ENCODE data around the gene FHIT.

FHIT gene

GRCh38 chr3:61172203-61172602 lies 79.0 kb downstream of the FHIT start:
- no peak for TF ChIP-seq POLR2A (IDR thresholded peaks at IDR 0.05; ENCODE audit: low read length)
- no peak for TF ChIP-seq GATA1 (IDR thresholded peaks at IDR 0.05; ENCODE audit: low read depth, low read length)
- no peak for DNase-seq

- DNase-seq: no peak
- TF ChIP-seq GATA1 (IDR thresholded peaks at IDR 0.05; ENCODE audit: low read depth, low read length) (no peak), POLR2A (IDR thresholded peaks at IDR 0.05; ENCODE audit: low read length) (no peak)
These were observed 81.5 kb downstream of the FHIT start for GRCh38 chr3:61169621-61170251.

GRCh38 chr3:61168286-61168685 lies 83.0 kb downstream of the FHIT start:
- DNase-seq: no peak
- TF ChIP-seq GATA1 (IDR thresholded peaks at IDR 0.05; ENCODE audit: low read depth, low read length) (no peak), POLR2A (IDR thresholded peaks at IDR 0.05; ENCODE audit: low read length) (no peak)

GRCh38 chr3:61162965-61163364 lies 88.3 kb downstream of the FHIT start:
- no peak for TF ChIP-seq POLR2A (IDR thresholded peaks at IDR 0.05; ENCODE audit: low read length)
- TF ChIP-seq GATA1 (IDR thresholded peaks at IDR 0.05; ENCODE audit: low read depth, low read length): no peak
- DNase-seq: no peak

- DNase-seq: no peak
- TF ChIP-seq POLR2A (IDR thresholded peaks at IDR 0.05; ENCODE audit: low read length) (no peak), GATA1 (IDR thresholded peaks at IDR 0.05; ENCODE audit: low read depth, low read length) (no peak)
These were observed 92.6 kb downstream of the FHIT start for GRCh38 chr3:61158667-61159066.

- no peak for DNase-seq
- TF ChIP-seq POLR2A (IDR thresholded peaks at IDR 0.05; ENCODE audit: low read length): no peak
- no peak for TF ChIP-seq GATA1 (IDR thresholded peaks at IDR 0.05; ENCODE audit: low read depth, low read length)
These were observed 93.0 kb downstream of the FHIT start for GRCh38 chr3:61158216-61158615.

GRCh38 chr3:61157414-61157813 lies 93.8 kb downstream of the FHIT start:
- no peak for DNase-seq
- no peak for TF ChIP-seq GATA1 (IDR thresholded peaks at IDR 0.05; ENCODE audit: low read depth, low read length)
- TF ChIP-seq POLR2A (IDR thresholded peaks at IDR 0.05; ENCODE audit: low read length): no peak

- DNase-seq: no peak
- TF ChIP-seq POLR2A (IDR thresholded peaks at IDR 0.05; ENCODE audit: low read length): no peak
- no peak for TF ChIP-seq GATA1 (IDR thresholded peaks at IDR 0.05; ENCODE audit: low read depth, low read length)
These were observed 95.5 kb downstream of the FHIT start for GRCh38 chr3:61155701-61156292.

GRCh38 chr3:61154457-61155198 lies 96.6 kb downstream of the FHIT start:
- TF ChIP-seq POLR2A (IDR thresholded peaks at IDR 0.05; ENCODE audit: low read length) (no peak), GATA1 (IDR thresholded peaks at IDR 0.05; ENCODE audit: low read depth, low read length) (no peak)

GRCh38 chr3:61152071-61152470 lies 99.2 kb downstream of the FHIT start:
- TF ChIP-seq POLR2A (IDR thresholded peaks at IDR 0.05; ENCODE audit: low read length) (no peak), GATA1 (IDR thresholded peaks at IDR 0.05; ENCODE audit: low read depth, low read length) (no peak)
- DNase-seq: peak; percentile 69 to 88

More at GRCh38 chr3:61154457-61155198, 96.6 kb downstream of the FHIT start:
- DNase-seq: no peak

- TF ChIP-seq POLR2A (IDR thresholded peaks at IDR 0.05; ENCODE audit: low read length): no peak
- no peak for TF ChIP-seq GATA1 (IDR thresholded peaks at IDR 0.05; ENCODE audit: low read depth, low read length)
- no peak for DNase-seq
These were observed 102.0 kb downstream of the FHIT start for GRCh38 chr3:61149236-61149635.

- no peak for DNase-seq
- TF ChIP-seq GATA1 (IDR thresholded peaks at IDR 0.05; ENCODE audit: low read depth, low read length): no peak
- TF ChIP-seq POLR2A (IDR thresholded peaks at IDR 0.05; ENCODE audit: low read length): no peak
These were observed 105.0 kb downstream of the FHIT start for GRCh38 chr3:61146010-61146890.

GRCh38 chr3:61141697-61142096 lies 109.6 kb downstream of the FHIT start:
- peak in 1 of 2 experiments; percentile 3 for DNase-seq
- no peak for TF ChIP-seq GATA1 (IDR thresholded peaks at IDR 0.05; ENCODE audit: low read depth, low read length)
- TF ChIP-seq POLR2A (IDR thresholded peaks at IDR 0.05; ENCODE audit: low read length): no peak

GRCh38 chr3:61141227-61141626 lies 110.0 kb downstream of the FHIT start:
- no peak for TF ChIP-seq GATA1 (IDR thresholded peaks at IDR 0.05; ENCODE audit: low read depth, low read length)
- no peak for TF ChIP-seq POLR2A (IDR thresholded peaks at IDR 0.05; ENCODE audit: low read length)
- no peak for DNase-seq

Measured in erythroblast (primary cell).